Ovary (tissue), 3 donors: ENCODE data around the gene APP.

Source experiments
- CTCF ChIP-seq, 3 donors: fragments of 450-650 bp in 2 of 3; fragments of 200-600 bp in 1 of 3; IDR thresholded peaks; one replicate each; pipeline versions ENCODE4 v1.5.1 to v1.8.0; 2016 to 2022; ENCODE audit warnings: antibody characterized with exemption in 3 of 3, mild to moderate bottlenecking in 1 of 3
- EP300 ChIP-seq: sonication (generic); formaldehyde crosslinking; IDR thresholded peaks from one replicate; pipeline ENCODE4 v1.6.1; 2017; ENCODE audit warnings: antibody characterized with exemption
- donor health status: DM: no; HTN: no; CAD: no.

DNA sequence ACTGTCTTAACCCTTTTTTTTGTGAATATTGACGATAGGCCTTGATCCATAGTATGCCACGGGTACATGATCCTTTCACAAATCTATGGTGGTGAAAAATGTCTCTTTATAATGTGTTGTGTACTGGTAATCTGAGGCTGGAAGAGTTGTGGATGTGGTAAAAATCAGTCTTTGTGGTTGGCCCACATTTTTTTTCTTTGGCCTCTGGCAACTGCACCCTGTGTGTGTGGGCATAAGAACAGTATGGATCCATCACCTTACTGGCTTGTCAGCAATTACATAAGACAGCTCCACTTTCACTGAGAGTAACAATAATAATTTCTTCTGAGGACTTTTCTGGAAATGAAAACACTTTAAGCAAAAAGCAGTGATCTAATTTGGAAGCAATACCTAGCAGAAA, 334.2 kb downstream of the APP start:
- TF ChIP-seq CTCF (IDR thresholded peaks at IDR 0.05) (no peak), EP300 (no peak)
